ENCODE results near the gene CBX5. TPM values are rescaled to one million over a fixed set of nuclear protein-coding genes. Genes with fewer than 3 reads are reported as not detected.
"Not testable (repeated sequence)": the region's sequence is repeated elsewhere in the genome, so short reads cannot be mapped to it uniquely, and the experiment has no call there.

The CBX5 gene
- polyA plus RNA-seq, 1 donor (not counting 4 experiments of a cell fraction or from before 2014, with no cell fraction given): 25.8 TPM

GRCh38 chr12:54228471-54228870 lies 51.5 kb downstream of the CBX5 start:
- Histone ChIP-seq H4K20me1 (ENCODE audit: control insufficient read depth, extremely low read depth, insufficient read depth, low read length) (no peaks in the 10 kb centered on the region), H3K79me2 (ENCODE audit: control insufficient read depth, insufficient read depth, low read length) (no peaks in the 10 kb centered on the region), H3K4me1 (ENCODE audit: control insufficient read depth, extremely low read depth, insufficient read depth, low read length) (peaks cover 15% of the 10 kb centered on the region), H3K4me3 (ENCODE audit: control insufficient read depth in 2 of 3, extremely low read depth in 1 of 3, insufficient read depth in 2 of 3, low read depth in 1 of 3, low read length in 3 of 3) (no peak overlapping the region), H3K9me1 (ENCODE audit: control insufficient read depth, extremely low read depth, insufficient read depth, low read length) (no peaks in the 10 kb centered on the region), H3K36me3 (ENCODE audit: control insufficient read depth in 2 of 2, extremely low read depth in 1 of 2, insufficient read depth in 2 of 2, low read length in 2 of 2) (no peaks in the 10 kb centered on the region), H2AFZ (ENCODE audit: control insufficient read depth, low read length) (no peak overlapping the region), H3K4me2 (ENCODE audit: control insufficient read depth, extremely low read depth, insufficient read depth, low read depth, low read length) (no peak overlapping the region), H3K9me3 (ENCODE audit: control insufficient read depth, low read depth, low read length) (no peaks in the 10 kb centered on the region), H3K27ac (ENCODE audit: control insufficient read depth, insufficient read depth, low read length) (no peak overlapping the region), H3K27me3 (ENCODE audit: control insufficient read depth, extremely low read depth, insufficient read depth, low read length) (no peaks in the 10 kb centered on the region), H3K9ac (ENCODE audit: control insufficient read depth, extremely low read depth, insufficient read depth, low read length) (no peak overlapping the region)
- dilution Hi-C loops (cut with MboI; ENCODE audit: extremely low pct_ligation_motif_present, low sequenced_read_pairs): no loop called here
- DNase-seq (ENCODE audit: low read depth, low spot score) (no peak), FAIRE-seq (no peak)
- no peak for TF ChIP-seq EZH2 (IDR thresholded peaks at IDR 0.05; ENCODE audit: low read length)
- no peak for TF ChIP-seq CTCF (optimal IDR thresholded peaks at IDR 0.05 in 1 of 3, IDR thresholded peaks at IDR 0.05 in 1 of 3, conservative IDR thresholded peaks at IDR 0.05 in 1 of 3; ENCODE audit: extremely low read depth in 1 of 3, insufficient read depth in 2 of 3, low read length in 3 of 3)

- H3K9me1 ChIP-seq (ENCODE audit: control insufficient read depth, extremely low read depth, insufficient read depth, low read length); dilution Hi-C loops (cut with MboI; ENCODE audit: extremely low pct_ligation_motif_present, low sequenced_read_pairs); H3K9me3 ChIP-seq (ENCODE audit: control insufficient read depth, low read depth, low read length); H3K4me3 ChIP-seq (ENCODE audit: control insufficient read depth in 2 of 3, extremely low read depth in 1 of 3, insufficient read depth in 2 of 3, low read depth in 1 of 3, low read length in 3 of 3); DNase-seq (ENCODE audit: low read depth, low spot score); H3K27ac ChIP-seq (ENCODE audit: control insufficient read depth, insufficient read depth, low read length); H4K20me1 ChIP-seq (ENCODE audit: control insufficient read depth, extremely low read depth, insufficient read depth, low read length); H3K79me2 ChIP-seq (ENCODE audit: control insufficient read depth, insufficient read depth, low read length); H3K4me2 ChIP-seq (ENCODE audit: control insufficient read depth, extremely low read depth, insufficient read depth, low read depth, low read length); H2AFZ ChIP-seq (ENCODE audit: control insufficient read depth, low read length); H3K27me3 ChIP-seq (ENCODE audit: control insufficient read depth, extremely low read depth, insufficient read depth, low read length); FAIRE-seq; H3K36me3 ChIP-seq (ENCODE audit: control insufficient read depth in 2 of 2, extremely low read depth in 1 of 2, insufficient read depth in 2 of 2, low read length in 2 of 2); H3K9ac ChIP-seq (ENCODE audit: control insufficient read depth, extremely low read depth, insufficient read depth, low read length): not testable (repeated sequence)
- H3K4me1 ChIP-seq (ENCODE audit: control insufficient read depth, extremely low read depth, insufficient read depth, low read length): peaks cover 17% of the 10 kb centered on the region
These were observed 52.0 kb downstream of the CBX5 start for GRCh38 chr12:54227927-54228326.

GRCh38 chr12:54227376-54227775 lies 52.5 kb downstream of the CBX5 start:
- Histone ChIP-seq H3K9me3 (ENCODE audit: control insufficient read depth, low read depth, low read length) (no peaks in the 10 kb centered on the region), H3K27me3 (ENCODE audit: control insufficient read depth, extremely low read depth, insufficient read depth, low read length) (no peaks in the 10 kb centered on the region), H3K36me3 (ENCODE audit: control insufficient read depth in 2 of 2, extremely low read depth in 1 of 2, insufficient read depth in 2 of 2, low read length in 2 of 2) (no peaks in the 10 kb centered on the region), H2AFZ (ENCODE audit: control insufficient read depth, low read length) (no peak overlapping the region), H3K27ac (ENCODE audit: control insufficient read depth, insufficient read depth, low read length) (no peak overlapping the region), H3K9me1 (ENCODE audit: control insufficient read depth, extremely low read depth, insufficient read depth, low read length) (no peaks in the 10 kb centered on the region), H4K20me1 (ENCODE audit: control insufficient read depth, extremely low read depth, insufficient read depth, low read length) (no peaks in the 10 kb centered on the region), H3K9ac (ENCODE audit: control insufficient read depth, extremely low read depth, insufficient read depth, low read length) (no peak overlapping the region), H3K4me1 (ENCODE audit: control insufficient read depth, extremely low read depth, insufficient read depth, low read length) (peaks cover 23% of the 10 kb centered on the region), H3K4me2 (ENCODE audit: control insufficient read depth, extremely low read depth, insufficient read depth, low read depth, low read length) (no peak overlapping the region), H3K4me3 (ENCODE audit: control insufficient read depth in 2 of 3, extremely low read depth in 1 of 3, insufficient read depth in 2 of 3, low read depth in 1 of 3, low read length in 3 of 3) (no peak overlapping the region), H3K79me2 (ENCODE audit: control insufficient read depth, insufficient read depth, low read length) (no peaks in the 10 kb centered on the region)
- FAIRE-seq (no peak), DNase-seq (ENCODE audit: low read depth, low spot score) (no peak)
- TF ChIP-seq EZH2 (IDR thresholded peaks at IDR 0.05; ENCODE audit: low read length): no peak
- no peak for TF ChIP-seq CTCF (optimal IDR thresholded peaks at IDR 0.05 in 1 of 3, IDR thresholded peaks at IDR 0.05 in 1 of 3, conservative IDR thresholded peaks at IDR 0.05 in 1 of 3; ENCODE audit: extremely low read depth in 1 of 3, insufficient read depth in 2 of 3, low read length in 3 of 3)
- dilution Hi-C loops (cut with MboI; ENCODE audit: extremely low pct_ligation_motif_present, low sequenced_read_pairs): no loop called here

Measured in keratinocyte (primary cell).